ENCODE results near the gene NLRP9.

GRCh38 chr19:55678121-55678671 lies 60.0 kb downstream of the NLRP9 start:
- TF ChIP-seq CTCF (IDR thresholded peaks at IDR 0.05; ENCODE audit: insufficient read depth, low read length, poor library complexity, severe bottlenecking) (no peak), EZH2phosphoT487 (conservative IDR thresholded peaks at IDR 0.05; ENCODE audit: low read length) (no peak)
